GM18868 (cell line): ENCODE measurements around the gene CHCHD5.
"Not testable (repeated sequence)": the region's sequence is repeated elsewhere in the genome, so short reads cannot be mapped to it uniquely, and the experiment has no call there.

Experiments
- ATAC-seq: cut with Tn5 transposase; IDR thresholded peaks from one replicate; pipeline ENCODE4 v1.9.1; 2021; ENCODE audit warnings: mild to moderate bottlenecking, moderate library complexity; ENCODE audit not compliant: unreplicated experiment

The CHCHD5 gene

DNA sequence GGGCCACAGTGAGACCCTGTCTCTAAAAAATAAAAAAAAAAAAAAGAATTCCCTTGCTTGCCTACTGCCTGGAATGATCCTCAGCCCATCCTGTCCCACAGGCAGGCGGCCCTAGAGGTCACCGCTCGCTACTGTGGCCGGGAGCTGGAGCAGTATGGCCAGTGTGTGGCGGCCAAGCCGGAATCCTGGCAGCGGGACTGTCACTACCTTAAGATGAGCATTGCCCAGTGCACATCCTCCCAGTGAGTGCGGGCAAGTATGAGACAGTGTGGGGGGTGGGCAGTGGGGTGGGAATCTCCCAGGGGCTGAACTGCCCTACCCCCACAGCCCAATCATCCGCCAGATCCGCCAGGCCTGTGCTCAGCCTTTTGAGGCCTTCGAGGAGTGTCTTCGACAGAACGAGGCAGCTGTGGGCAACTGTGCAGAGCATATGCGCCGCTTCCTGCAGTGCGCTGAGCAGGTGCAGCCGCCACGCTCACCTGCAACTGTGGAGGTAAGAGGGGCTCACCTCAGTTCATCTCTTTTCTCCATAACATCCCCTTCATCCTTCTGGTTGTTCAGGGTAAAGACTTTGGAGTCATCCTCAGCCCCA is 1.6 kb downstream of the CHCHD5 start:
- no peak for ATAC-seq

- ATAC-seq: no peak
These were observed 4.2 kb downstream of the CHCHD5 start for GRCh38 chr2:112588611-112589045.

DNA sequence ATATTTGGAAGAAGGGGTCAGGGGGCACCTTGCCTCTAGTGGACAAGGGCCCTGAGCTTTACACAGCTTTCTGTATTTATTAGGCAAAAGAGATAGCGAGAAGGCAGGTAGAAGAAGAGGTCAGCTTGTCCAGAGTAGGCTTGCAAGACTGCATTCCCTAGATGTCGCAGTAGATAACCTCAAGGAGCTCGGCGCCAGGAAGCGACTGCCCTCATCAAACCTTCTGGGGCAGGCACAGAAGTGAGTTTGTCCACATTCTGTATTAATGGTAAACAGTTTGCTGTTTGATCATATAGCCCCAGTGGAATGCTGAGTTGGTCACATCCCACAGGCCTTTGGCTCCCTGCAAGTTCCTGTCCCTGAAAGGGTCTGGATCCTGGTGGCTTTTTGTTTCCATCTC is 7.0 kb downstream of the CHCHD5 start:
- ATAC-seq: no peak

DNA sequence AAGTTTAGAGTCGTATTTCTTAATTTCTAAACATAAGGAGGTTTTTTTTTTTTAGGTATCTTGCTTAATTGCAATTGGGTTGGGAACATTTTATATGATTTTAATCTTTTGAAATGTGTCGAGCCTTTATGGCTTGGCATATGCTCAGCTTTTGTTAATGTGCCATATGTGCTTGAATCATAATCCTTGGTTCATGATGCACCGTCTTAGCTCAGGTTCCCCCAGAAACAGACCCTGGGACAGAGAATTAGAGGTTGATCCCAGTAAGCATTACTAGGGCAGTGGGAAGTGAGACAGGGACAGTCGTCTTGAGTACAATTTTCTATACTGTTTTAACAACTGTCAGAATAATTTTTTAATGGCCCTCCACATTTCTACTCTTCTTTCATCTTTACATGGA is 9.3 kb downstream of the CHCHD5 start:
- no peak for ATAC-seq

GRCh38 chr2:112597537-112598322 is 13.3 kb downstream of the CHCHD5 start:
- ATAC-seq: no peak

- no peak for ATAC-seq
These were observed 16.2 kb downstream of the CHCHD5 start for GRCh38 chr2:112600634-112601033.

GRCh38 chr2:112601754-112602153 is 17.3 kb downstream of the CHCHD5 start:
- no peak for ATAC-seq

DNA sequence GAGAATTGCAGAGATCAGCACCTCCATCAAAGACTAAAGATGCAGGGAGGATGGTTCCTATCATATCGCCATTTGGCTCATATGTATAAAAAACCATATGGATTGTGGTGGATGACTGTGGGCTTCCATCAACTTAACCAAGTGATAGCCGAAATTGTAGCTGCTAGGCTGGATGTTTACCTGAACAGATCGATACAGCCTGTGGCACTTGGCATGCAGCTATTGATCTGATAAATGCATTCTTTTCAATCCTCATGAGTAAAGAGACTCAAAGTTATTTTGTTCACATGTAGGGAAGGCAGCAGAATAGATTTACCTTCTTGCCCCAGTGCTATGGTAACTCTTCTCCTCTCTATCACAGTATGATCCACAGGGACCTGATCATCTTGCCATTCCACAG is 18.5 kb downstream of the CHCHD5 start:
- no peak for ATAC-seq

DNA sequence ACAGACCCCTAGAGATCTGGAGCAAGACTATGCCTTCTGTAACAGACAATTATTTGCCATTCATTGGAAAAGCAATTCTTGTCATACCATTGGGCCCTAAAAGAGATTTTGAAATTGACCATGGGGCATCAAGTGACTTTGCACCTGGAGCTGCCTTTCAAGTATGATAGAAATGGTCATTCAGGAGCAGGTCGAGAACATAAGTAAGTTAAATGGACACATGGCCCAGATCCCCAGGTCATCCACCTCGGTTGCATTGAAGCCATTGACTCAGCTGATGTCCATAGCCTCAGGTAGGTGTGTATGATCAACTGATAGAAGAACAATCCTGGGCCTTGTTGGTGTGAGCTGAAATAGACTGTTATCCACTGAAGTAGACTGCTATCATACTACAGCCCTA is 19.3 kb downstream of the CHCHD5 start:
- no peak for ATAC-seq

DNA sequence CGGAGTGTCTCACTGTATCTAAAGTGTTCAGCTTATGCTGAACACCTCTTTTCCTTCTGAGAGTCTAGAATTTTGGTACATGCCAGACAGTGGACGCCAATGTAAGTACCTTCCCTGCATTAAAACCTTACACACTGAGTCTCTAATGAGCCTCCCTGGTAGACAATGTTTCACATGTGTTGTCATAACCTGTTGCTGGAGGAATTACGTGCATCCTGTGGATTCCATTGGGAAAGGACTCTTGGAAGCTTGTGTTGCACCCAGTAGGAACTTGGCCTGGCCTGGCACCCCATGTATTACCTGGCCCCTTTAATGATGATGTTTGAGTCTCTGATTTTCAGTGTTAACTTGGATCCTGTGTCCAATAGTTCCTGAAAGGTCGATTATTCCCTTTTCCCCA is 20.5 kb downstream of the CHCHD5 start:
- ATAC-seq: no peak

GRCh38 chr2:112605926-112606325 is 21.5 kb downstream of the CHCHD5 start:
- no peak for ATAC-seq

DNA sequence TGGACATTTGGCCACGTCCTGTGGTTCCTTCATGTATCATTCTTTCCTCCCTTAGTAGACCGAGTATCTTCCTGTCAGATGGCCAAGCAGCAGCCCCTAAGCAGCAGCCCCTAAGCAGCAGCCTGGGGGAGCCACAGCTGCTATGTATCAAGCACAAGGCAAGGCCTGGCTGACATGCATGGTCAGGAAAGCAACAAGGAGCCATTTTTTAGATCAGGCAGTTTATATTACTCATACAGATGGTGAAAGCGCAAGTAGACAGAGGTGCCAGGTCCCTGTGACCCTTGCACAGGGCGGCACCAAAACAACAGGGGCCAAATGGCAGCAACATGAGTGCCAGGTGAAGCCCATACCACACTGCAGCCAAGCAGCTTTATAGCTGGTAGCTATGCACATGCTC is 22.1 kb downstream of the CHCHD5 start:
- ATAC-seq: no peak

GRCh38 chr2:112607680-112608438 is 23.4 kb downstream of the CHCHD5 start:
- ATAC-seq: no peak

GRCh38 chr2:112609320-112609719 is 24.9 kb downstream of the CHCHD5 start:
- ATAC-seq: not testable (repeated sequence)

GRCh38 chr2:112612283-112612682 is 27.9 kb downstream of the CHCHD5 start:
- not testable (repeated sequence) for ATAC-seq

- no peak for ATAC-seq
These were observed 29.9 kb downstream of the CHCHD5 start for GRCh38 chr2:112614201-112614840.

- ATAC-seq: no peak
These were observed 30.6 kb downstream of the CHCHD5 start for GRCh38 chr2:112615051-112615450.

DNA sequence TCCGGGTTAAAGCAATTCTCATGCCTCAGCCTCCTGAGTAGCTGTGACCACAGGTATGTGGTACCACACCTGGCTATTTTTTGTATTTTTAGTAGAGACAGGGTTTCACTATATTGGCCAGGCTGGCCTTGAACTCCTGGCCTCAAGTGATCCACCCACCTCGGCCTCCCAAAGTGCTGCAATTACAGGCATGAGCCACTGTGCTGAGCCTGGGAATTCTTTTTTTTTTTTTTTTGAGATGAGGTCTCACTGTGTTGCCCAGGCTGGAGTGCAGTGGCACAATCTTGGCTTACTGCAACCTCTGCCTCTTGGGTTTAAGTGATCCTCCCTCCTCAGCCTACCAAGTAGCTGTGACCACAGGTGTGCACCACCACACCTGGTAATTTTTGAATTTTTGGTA is 31.4 kb downstream of the CHCHD5 start:
- not testable (repeated sequence) for ATAC-seq

DNA sequence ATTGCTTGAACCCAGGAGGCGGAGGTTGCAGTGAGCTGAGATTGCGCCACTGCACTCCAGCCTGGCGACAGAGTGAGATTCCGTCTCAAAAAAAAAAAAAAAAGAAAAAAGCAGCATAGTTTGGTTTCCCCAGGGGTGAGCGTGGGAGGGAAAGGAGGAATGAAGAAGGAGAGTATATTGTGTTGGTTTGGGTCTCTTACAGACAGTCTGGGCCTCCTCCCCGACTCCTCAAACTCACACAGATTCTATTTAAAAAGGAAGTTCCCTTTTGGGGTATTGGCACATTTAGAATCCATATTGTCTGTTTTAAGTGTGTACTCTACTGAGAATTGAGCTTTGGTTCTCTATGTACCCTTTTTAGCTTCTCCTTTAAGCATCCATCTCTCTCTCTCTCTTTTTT is 34.0 kb downstream of the CHCHD5 start:
- no peak for ATAC-seq

GRCh38 chr2:112621790-112622527 is 37.5 kb downstream of the CHCHD5 start:
- ATAC-seq: no peak

GRCh38 chr2:112622528-112622849 is 38.1 kb downstream of the CHCHD5 start:
- ATAC-seq: no peak
